ENCODE results near the gene GART. TPM values are rescaled to one million over a fixed set of nuclear protein-coding genes. Genes with fewer than 3 reads are reported as not detected.

The GART gene
- total and polyA plus RNA-seq, 12 donors, result 15.1 to 80.8 (median 59.5) TPM

DNA sequence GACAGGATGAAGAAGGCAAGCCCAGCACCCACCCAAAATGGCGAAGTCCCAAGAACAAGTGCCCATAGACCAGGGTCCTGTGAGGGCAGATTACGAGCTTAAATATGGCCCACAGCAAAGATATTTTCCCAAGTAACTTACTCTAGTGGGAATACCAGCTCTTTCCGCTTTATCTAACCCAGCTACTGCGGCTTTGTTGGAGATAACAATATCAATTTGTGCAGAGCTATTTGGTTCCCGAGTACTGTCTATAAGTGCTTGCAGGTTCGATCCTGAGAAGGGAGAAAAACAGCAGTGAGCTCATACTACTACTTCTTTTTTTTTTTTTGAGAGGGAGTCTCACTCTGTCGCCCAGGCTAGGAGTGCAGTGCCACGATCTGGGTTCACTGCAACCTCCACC lies 36.1 kb downstream of the GART start:
- Histone ChIP-seq H3K4me3 (no peak overlapping the region), H3K9me3 (replicated peaks in 1 of 3) (no peaks in the 10 kb centered on the region), H3K36me3 (replicated peaks in 1 of 2) (peaks cover 0 to 33% of the 10 kb centered on the region in 2 donors), H3K4me1 (replicated peaks in 1 of 2) (no peaks in the 10 kb centered on the region), H3K27me3 (no peaks in the 10 kb centered on the region), H3K27ac (no peak overlapping the region)
- WGBS, 4 donors, result 98 to 99% (median 98%) methylated on average over 8 of the region's 8 CpGs
- intact Hi-C loops (cut with DNase I), result no loop called here
- DNase-seq, result no peak
- TF ChIP-seq, protein P1, sequence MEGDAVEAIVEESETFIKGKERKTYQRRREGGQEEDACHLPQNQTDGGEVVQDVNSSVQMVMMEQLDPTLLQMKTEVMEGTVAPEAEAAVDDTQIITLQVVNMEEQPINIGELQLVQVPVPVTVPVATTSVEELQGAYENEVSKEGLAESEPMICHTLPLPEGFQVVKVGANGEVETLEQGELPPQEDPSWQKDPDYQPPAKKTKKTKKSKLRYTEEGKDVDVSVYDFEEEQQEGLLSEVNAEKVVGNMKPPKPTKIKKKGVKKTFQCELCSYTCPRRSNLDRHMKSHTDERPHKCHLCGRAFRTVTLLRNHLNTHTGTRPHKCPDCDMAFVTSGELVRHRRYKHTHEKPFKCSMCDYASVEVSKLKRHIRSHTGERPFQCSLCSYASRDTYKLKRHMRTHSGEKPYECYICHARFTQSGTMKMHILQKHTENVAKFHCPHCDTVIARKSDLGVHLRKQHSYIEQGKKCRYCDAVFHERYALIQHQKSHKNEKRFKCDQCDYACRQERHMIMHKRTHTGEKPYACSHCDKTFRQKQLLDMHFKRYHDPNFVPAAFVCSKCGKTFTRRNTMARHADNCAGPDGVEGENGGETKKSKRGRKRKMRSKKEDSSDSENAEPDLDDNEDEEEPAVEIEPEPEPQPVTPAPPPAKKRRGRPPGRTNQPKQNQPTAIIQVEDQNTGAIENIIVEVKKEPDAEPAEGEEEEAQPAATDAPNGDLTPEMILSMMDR (IDR thresholded peaks at IDR 0.05), result no peak
- no peak for TF ChIP-seq POLR2A (IDR thresholded peaks at IDR 0.05)

DNA sequence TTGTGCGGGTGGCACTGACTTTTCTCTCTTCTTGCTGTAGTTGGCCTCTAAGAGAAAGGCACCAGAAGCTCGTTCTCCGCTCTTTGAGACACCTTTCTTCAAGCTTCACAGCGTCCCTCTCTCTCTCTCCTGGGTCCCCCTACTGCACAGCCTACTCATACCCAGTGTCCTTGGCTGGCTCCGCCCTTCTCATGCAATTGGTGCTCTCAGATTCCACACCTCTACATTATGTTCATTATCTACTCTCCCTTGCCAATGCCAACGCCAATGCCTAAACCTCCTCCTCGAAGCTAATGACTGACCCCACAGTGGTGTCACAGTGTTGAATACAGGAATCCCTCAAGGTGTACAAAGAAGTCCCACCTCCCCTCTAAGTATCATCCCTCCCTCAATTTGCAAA lies 45.6 kb downstream of the GART start:
- TF ChIP-seq POLR2A (IDR thresholded peaks at IDR 0.05), result no peak
- TF ChIP-seq, protein P1 (IDR thresholded peaks at IDR 0.05), result no peak
- no peaks in the 10 kb centered on the region for H3K27me3 ChIP-seq
- H3K36me3 ChIP-seq (replicated peaks in 1 of 2), result no peaks in the 10 kb centered on the region
- WGBS, 4 donors, result 56 to 60% (median 59%) methylated on average over 7 of the region's 7 CpGs
- peaks cover 0 to 6% of the 10 kb centered on the region in 2 donors for H3K4me1 ChIP-seq (replicated peaks in 1 of 2)
- no peak overlapping the region for H3K4me3 ChIP-seq
- intact Hi-C loops (cut with DNase I), result no loop called here
- no peak overlapping the region for H3K27ac ChIP-seq
- no peak for DNase-seq
- no peaks in the 10 kb centered on the region for H3K9me3 ChIP-seq (replicated peaks in 1 of 3)

DNA sequence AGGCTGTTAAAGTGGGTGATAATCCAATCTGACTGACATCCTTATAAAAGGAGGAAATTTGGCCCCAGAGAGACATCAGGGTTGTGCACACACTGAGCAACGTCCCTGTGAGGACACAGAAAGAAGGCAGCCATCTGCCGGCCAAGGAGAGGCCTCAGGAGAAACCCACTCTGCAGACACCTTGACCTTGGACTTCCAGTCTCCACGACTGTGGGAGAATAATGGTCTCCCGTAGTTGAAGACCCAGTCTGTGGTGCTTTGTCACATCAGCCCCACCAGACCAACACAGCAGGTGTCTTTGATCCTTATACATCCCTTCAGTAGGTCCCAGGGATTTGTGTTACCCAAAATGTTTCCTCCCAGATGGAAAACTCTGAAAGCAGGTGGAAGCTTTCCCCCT lies 46.2 kb downstream of the GART start:
- Histone ChIP-seq H3K27ac (no peak overlapping the region), H3K27me3 (no peaks in the 10 kb centered on the region), H3K4me1 (replicated peaks in 1 of 2) (peaks cover 0 to 6% of the 10 kb centered on the region in 2 donors), H3K36me3 (replicated peaks in 1 of 2) (no peaks in the 10 kb centered on the region), H3K9me3 (replicated peaks in 1 of 3) (no peaks in the 10 kb centered on the region), H3K4me3 (no peak overlapping the region)
- intact Hi-C loops (cut with DNase I), result no loop called here
- no peak for DNase-seq
- TF ChIP-seq, protein P1 (IDR thresholded peaks at IDR 0.05), result no peak
- TF ChIP-seq POLR2A (IDR thresholded peaks at IDR 0.05), result no peak
- 40 to 44% (median 43%) methylated on average over 4 of the region's 4 CpGs for WGBS, 4 donors

DNA sequence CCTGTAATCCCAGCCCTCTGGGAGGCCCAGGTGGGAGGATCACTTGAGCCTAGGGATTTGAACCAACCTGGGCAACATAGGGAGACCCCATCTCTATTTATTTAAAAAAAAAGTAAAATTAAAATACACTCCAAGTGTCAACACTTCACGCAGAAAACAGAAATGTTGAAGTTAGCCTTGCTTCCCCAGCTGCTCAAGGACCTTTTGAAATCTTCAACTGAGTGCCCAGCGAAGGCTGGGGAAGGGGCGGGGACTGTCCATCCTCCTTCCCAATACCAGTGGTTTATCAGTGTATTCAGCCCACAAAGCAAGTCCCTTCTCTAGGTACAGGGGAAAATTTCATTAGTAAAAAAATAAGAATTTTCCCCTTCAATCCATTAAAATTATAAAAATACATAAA lies 48.2 kb downstream of the GART start:
- WGBS, 4 donors, result 41 to 54% (median 49%) methylated on average over 3 of the region's 3 CpGs
- DNase-seq, result no peak
- no peaks in the 10 kb centered on the region for H3K36me3 ChIP-seq (replicated peaks in 1 of 2)
- H3K4me3 ChIP-seq, result no peak overlapping the region
- H3K9me3 ChIP-seq (replicated peaks in 1 of 3), result no peaks in the 10 kb centered on the region
- intact Hi-C loops (cut with DNase I), result no loop called here
- H3K27ac ChIP-seq, result no peak overlapping the region
- TF ChIP-seq, protein P1 (IDR thresholded peaks at IDR 0.05), result no peak
- no peak for TF ChIP-seq POLR2A (IDR thresholded peaks at IDR 0.05)
- no peaks in the 10 kb centered on the region for H3K27me3 ChIP-seq
- peaks cover 0 to 6% of the 10 kb centered on the region in 2 donors for H3K4me1 ChIP-seq (replicated peaks in 1 of 2)

Data from adrenal gland (tissue), 12 donors.